WTC11 (cell line): Measurements from ENCODE around the gene ZSWIM6. TPM values are rescaled to one million over a fixed set of nuclear protein-coding genes. Genes with fewer than 3 reads are reported as not detected.

Source experiments
- ATAC-seq: fragments of 200-7000 bp; cut with Tn5 transposase; 2 replicates; pipeline ENCODE4 v1.10.0; 2021; ENCODE audit warnings: mild to moderate bottlenecking, moderate library complexity
- CTCF ChIA-PET: fragments of 300-600 bp; sonication (Branson Sonifier 250); formaldehyde crosslinking; loops from one replicate; lab custom pipeline; 2021; ENCODE audit warnings: antibody characterized with exemption; lab: Charles Lee
- POLR2A ChIA-PET: fragments of 350-600 bp; sonication (Branson Sonifier 250); formaldehyde crosslinking; loops from one replicate; lab custom pipeline; 2021; ENCODE audit warnings: antibody characterized with exemption; lab: Charles Lee
- DNase-seq: peaks from one replicate; pipeline ENCODE4 v3.0.0; 2021; ENCODE audit warnings: low spot score
- H3K27ac Mint-ChIP-seq: 2 replicates; pipeline ENCODE4 v1.8.0; 2021; ENCODE audit warnings: mixed read lengths
- H3K27me3 Mint-ChIP-seq: 2 replicates; pipeline ENCODE4 v1.8.0; 2021; ENCODE audit warnings: low read depth, mild to moderate bottlenecking, moderate library complexity, mixed read lengths
- H3K36me3 Mint-ChIP-seq: 2 replicates; pipeline ENCODE4 v1.8.0; 2021; ENCODE audit warnings: mixed read lengths
- H3K4me1 Mint-ChIP-seq: 2 replicates; pipeline ENCODE4 v1.8.0; 2022; ENCODE audit warnings: mixed read lengths
- H3K4me3 Mint-ChIP-seq: 2 replicates; pipeline ENCODE4 v1.8.0; 2021; ENCODE audit warnings: mild to moderate bottlenecking, moderate library complexity, mixed read lengths
- H3K9me3 Mint-ChIP-seq: 2 replicates; pipeline ENCODE4 v1.8.0; 2021; ENCODE audit warnings: mixed read lengths
- AR ChIP-seq: fragments of 250-450 bp; sonication (Bioruptor Pico); IDR thresholded peaks from 2 replicates; pipeline ENCODE4 v1.9.0; 2021; ENCODE audit warnings: mild to moderate bottlenecking
- ATF2 ChIP-seq: sonication (generic); formaldehyde crosslinking; IDR thresholded peaks from 2 replicates; pipeline ENCODE4 v1.8.1; 2022; ENCODE audit warnings: low read depth, missing genetic modification reagents, borderline replicate concordance
- CREM ChIP-seq: sonication (generic); formaldehyde crosslinking; IDR thresholded peaks from 2 replicates; pipeline ENCODE4 v1.8.1; 2022; ENCODE audit warnings: mild to moderate bottlenecking, missing genetic modification reagents, moderate library complexity
- E2F5 ChIP-seq: sonication (generic); formaldehyde crosslinking; IDR thresholded peaks from 2 replicates; pipeline ENCODE4 v1.8.1; 2022; ENCODE audit warnings: mild to moderate bottlenecking, moderate library complexity, missing genetic modification reagents
- ELF4 ChIP-seq: sonication (generic); formaldehyde crosslinking; IDR thresholded peaks from 2 replicates; pipeline ENCODE4 v1.8.1; 2022; ENCODE audit warnings: low read depth, mild to moderate bottlenecking, moderate library complexity, missing genetic modification reagents
- ETV6 ChIP-seq: sonication (generic); formaldehyde crosslinking; IDR thresholded peaks from 2 replicates; pipeline ENCODE4 v1.8.1; 2022; ENCODE audit warnings: mild to moderate bottlenecking, missing genetic modification reagents
- FOXJ3 ChIP-seq: sonication (generic); formaldehyde crosslinking; IDR thresholded peaks from 2 replicates; pipeline ENCODE4 v1.9.0; 2021; ENCODE audit warnings: missing genetic modification reagents, mild to moderate bottlenecking, borderline replicate concordance
- GABPB1 ChIP-seq: sonication (generic); formaldehyde crosslinking; IDR thresholded peaks from 2 replicates; pipeline ENCODE4 v1.8.1; 2023; ENCODE audit warnings: mild to moderate bottlenecking, missing genetic modification reagents
- IRF1 ChIP-seq: sonication (generic); formaldehyde crosslinking; IDR thresholded peaks from 2 replicates; pipeline ENCODE4 v1.8.0; 2023; ENCODE audit warnings: missing genetic modification reagents
- JUN ChIP-seq: sonication (generic); formaldehyde crosslinking; IDR thresholded peaks from 2 replicates; pipeline ENCODE4 v1.8.0; 2023; ENCODE audit warnings: mild to moderate bottlenecking, missing genetic modification reagents
- OVOL2 ChIP-seq: fragments of 250-450 bp; sonication (Bioruptor Pico); IDR thresholded peaks from 2 replicates; pipeline ENCODE4 v1.9.0; 2021; ENCODE audit warnings: mild to moderate bottlenecking, borderline replicate concordance
- RORB ChIP-seq: fragments of 250-450 bp; sonication (Bioruptor Pico); IDR thresholded peaks from 2 replicates; pipeline ENCODE4 v1.9.0; 2021; ENCODE audit warnings: mild to moderate bottlenecking
- SP1 ChIP-seq: sonication (generic); formaldehyde crosslinking; conservative IDR thresholded peaks from 2 replicates; pipeline ENCODE4 v1.8.1; 2022; ENCODE audit warnings: missing genetic modification reagents
- ZNF281 ChIP-seq: sonication (generic); formaldehyde crosslinking; IDR thresholded peaks from 2 replicates; pipeline ENCODE4 v1.8.0; 2023; ENCODE audit warnings: mild to moderate bottlenecking, missing genetic modification reagents
- ZNF512 ChIP-seq: sonication (generic); formaldehyde crosslinking; IDR thresholded peaks from 2 replicates; pipeline ENCODE4 v1.8.1; 2022; ENCODE audit warnings: missing genetic modification reagents, borderline replicate concordance
- total RNA-seq: library from RNA; stranded (reverse); gene quantifications from 3 replicates; pipeline ENCODE4 v1.2.3, GENCODE V29; 2021
- TF ChIP-seq, protein P1 (sequence below): sonication (generic); formaldehyde crosslinking; IDR thresholded peaks from 2 replicates; pipeline ENCODE4 v1.8.0; 2022; ENCODE audit warnings: missing genetic modification reagents

ZSWIM6 gene
- total RNA-seq, 1 experiment from 2014 or later: 12.5 TPM

- ChIA-PET POLR2A (no interaction called here), CTCF (no interaction called here)
- DNase-seq (no peak), ATAC-seq (no peak)
- no peak overlapping the region for H3K27ac Mint-ChIP-seq
- peaks cover 17% of the 10 kb centered on the region for H3K4me1 Mint-ChIP-seq
- H3K27me3 Mint-ChIP-seq: no peaks in the 10 kb centered on the region
- no peak for TF ChIP-seq IRF1 (CRISPR knock-in tag)
- TF ChIP-seq ZNF512: no peak
- TF ChIP-seq ELF4 (CRISPR knock-in tag): no peak
- TF ChIP-seq OVOL2 (CRISPR knock-in tag): no peak
- TF ChIP-seq AR (CRISPR knock-in tag): no peak
- no peak for TF ChIP-seq GABPB1 (CRISPR knock-in tag)
- no peak for TF ChIP-seq JUN (CRISPR knock-in tag)
- no peak for TF ChIP-seq ETV6 (CRISPR knock-in tag)
- no peak for TF ChIP-seq E2F5
- TF ChIP-seq SP1 (CRISPR knock-in tag): no peak
- TF ChIP-seq ZNF281 (CRISPR knock-in tag): no peak
- no peak for TF ChIP-seq FOXJ3 (CRISPR knock-in tag)
- TF ChIP-seq ATF2 (CRISPR knock-in tag): no peak
- TF ChIP-seq, protein P1, sequence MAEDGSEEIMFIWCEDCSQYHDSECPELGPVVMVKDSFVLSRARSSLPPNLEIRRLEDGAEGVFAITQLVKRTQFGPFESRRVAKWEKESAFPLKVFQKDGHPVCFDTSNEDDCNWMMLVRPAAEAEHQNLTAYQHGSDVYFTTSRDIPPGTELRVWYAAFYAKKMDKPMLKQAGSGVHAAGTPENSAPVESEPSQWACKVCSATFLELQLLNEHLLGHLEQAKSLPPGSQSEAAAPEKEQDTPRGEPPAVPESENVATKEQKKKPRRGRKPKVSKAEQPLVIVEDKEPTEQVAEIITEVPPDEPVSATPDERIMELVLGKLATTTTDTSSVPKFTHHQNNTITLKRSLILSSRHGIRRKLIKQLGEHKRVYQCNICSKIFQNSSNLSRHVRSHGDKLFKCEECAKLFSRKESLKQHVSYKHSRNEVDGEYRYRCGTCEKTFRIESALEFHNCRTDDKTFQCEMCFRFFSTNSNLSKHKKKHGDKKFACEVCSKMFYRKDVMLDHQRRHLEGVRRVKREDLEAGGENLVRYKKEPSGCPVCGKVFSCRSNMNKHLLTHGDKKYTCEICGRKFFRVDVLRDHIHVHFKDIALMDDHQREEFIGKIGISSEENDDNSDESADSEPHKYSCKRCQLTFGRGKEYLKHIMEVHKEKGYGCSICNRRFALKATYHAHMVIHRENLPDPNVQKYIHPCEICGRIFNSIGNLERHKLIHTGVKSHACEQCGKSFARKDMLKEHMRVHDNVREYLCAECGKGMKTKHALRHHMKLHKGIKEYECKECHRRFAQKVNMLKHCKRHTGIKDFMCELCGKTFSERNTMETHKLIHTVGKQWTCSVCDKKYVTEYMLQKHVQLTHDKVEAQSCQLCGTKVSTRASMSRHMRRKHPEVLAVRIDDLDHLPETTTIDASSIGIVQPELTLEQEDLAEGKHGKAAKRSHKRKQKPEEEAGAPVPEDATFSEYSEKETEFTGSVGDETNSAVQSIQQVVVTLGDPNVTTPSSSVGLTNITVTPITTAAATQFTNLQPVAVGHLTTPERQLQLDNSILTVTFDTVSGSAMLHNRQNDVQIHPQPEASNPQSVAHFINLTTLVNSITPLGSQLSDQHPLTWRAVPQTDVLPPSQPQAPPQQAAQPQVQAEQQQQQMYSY: no peak
- no peak for TF ChIP-seq RORB (CRISPR knock-in tag)
- TF ChIP-seq CREM (CRISPR knock-in tag): no peak
- TF ChIP-seq, all 79 proteins: peak for 0
- H3K4me3 Mint-ChIP-seq: no peak overlapping the region
- H3K36me3 Mint-ChIP-seq: no peaks in the 10 kb centered on the region
- H3K9me3 Mint-ChIP-seq: peaks cover 9% of the 10 kb centered on the region; the same call in 1 of the 2 replicates
These were observed 44.6 kb upstream of the ZSWIM6 start for GRCh38 chr5:61287474-61287873.
